Breast epithelium (tissue), 4 donors: Measurements from ENCODE around the gene KIAA1217. TPM values are rescaled to one million over a fixed set of nuclear protein-coding genes. Genes with fewer than 3 reads are reported as not detected.

Experiments
- DNase-seq, 2 donors: peaks; one replicate each; pipeline ENCODE4 v3.0.0-alpha.2; 2019; ENCODE audit warnings: low spot score in 2 of 2
- H3K27ac ChIP-seq, 2 donors: fragments of 200-600 bp; sonication (generic) in 1 of 2; one replicate each; pipeline ENCODE4 v1.5.1; 2016 to 2019; ENCODE audit warnings: mild to moderate bottlenecking in 1 of 2
- H3K27me3 ChIP-seq, 2 donors: fragments of 200-600 bp; sonication (generic) in 1 of 2; one replicate each; pipeline versions ENCODE4 v1.5.1 to v1.6.0; 2017 to 2019; ENCODE audit warnings: control low read depth in 1 of 2, mild to moderate bottlenecking in 1 of 2
- H3K36me3 ChIP-seq: fragments of 200-600 bp; one replicate; pipeline ENCODE4 v1.5.1; 2019
- H3K4me1 ChIP-seq, 2 donors: fragments of 200-600 bp; sonication (generic); one replicate each; pipeline ENCODE4 v1.5.1; 2016 to 2019; ENCODE audit warnings: control low read depth in 1 of 2
- H3K4me3 ChIP-seq, 3 donors: fragments of 200-600 bp; sonication (generic); 1 replicate in 2 of 3; 2 replicates in 1 of 3; pipeline ENCODE4 v1.5.1; 2016 to 2019; ENCODE audit warnings: mild to moderate bottlenecking in 3 of 3, moderate library complexity in 2 of 3
- H3K9me3 ChIP-seq, 2 donors: fragments of 200-600 bp; sonication (generic) in 1 of 2; one replicate each; pipeline ENCODE4 v1.5.1; 2016 to 2019; ENCODE audit warnings: control low read depth in 1 of 2
- CTCF ChIP-seq, 3 donors: fragments of 450-650 bp; IDR thresholded peaks; one replicate each; pipeline ENCODE4 v1.5.1; 2016 to 2017; ENCODE audit warnings: antibody characterized with exemption in 3 of 3, mild to moderate bottlenecking in 3 of 3, moderate library complexity in 3 of 3
- POLR2A ChIP-seq: fragments of 450-650 bp; IDR thresholded peaks from one replicate; pipeline ENCODE4 v1.6.1; 2016; ENCODE audit warnings: antibody characterized with exemption, mild to moderate bottlenecking, moderate library complexity
- POLR2AphosphoS5 ChIP-seq, 3 donors: sonication (generic); formaldehyde crosslinking; IDR thresholded peaks; one replicate each; pipeline ENCODE4 v1.6.1; 2017; ENCODE audit warnings: antibody characterized with exemption in 3 of 3
- intact Hi-C: fragments of 100-400 bp; cut with DNase I; formaldehyde crosslinking; loops from one replicate; pipeline ENCODE4 v1.15.1; 2023; ENCODE audit warnings: low total_unique reads
- total RNA-seq, 3 donors: library from RNA; depleted of rRNA; stranded (reverse); fragments of >200 nt; gene quantifications; one replicate each; pipeline ENCODE4 v1.1.0, GENCODE V29; 2016

The KIAA1217 gene
- total RNA-seq, 3 donors from 2014 or later, result 19.7 to 154 (median 83.6) TPM

- Histone ChIP-seq H3K4me1 (peaks cover 0 to 7% of the 10 kb centered on the region in 2 donors), H3K9me3 (no peaks in the 10 kb centered on the region), H3K36me3 (no peaks in the 10 kb centered on the region), H3K27me3 (no peaks in the 10 kb centered on the region), H3K4me3 (no peak overlapping the region), H3K27ac (peak overlapping the region; percentile 13 to 29)
- TF ChIP-seq POLR2A, result no peak
- no peak for TF ChIP-seq CTCF (IDR thresholded peaks at IDR 0.05)
- TF ChIP-seq POLR2AphosphoS5 (IDR thresholded peaks at IDR 0.05), result no peak
- no peak for DNase-seq
- intact Hi-C loops, result no loop called here
These were observed 25.8 kb downstream of the KIAA1217 start for GRCh38 chr10:24234784-24235183.

GRCh38 chr10:24235471-24235870, 26.5 kb downstream of the KIAA1217 start:
- TF ChIP-seq CTCF (IDR thresholded peaks at IDR 0.05), result no peak
- TF ChIP-seq POLR2AphosphoS5 (IDR thresholded peaks at IDR 0.05), result no peak
- TF ChIP-seq POLR2A, result no peak
- Histone ChIP-seq H3K27ac (peak overlapping the region in 1 of 2 donors; percentile 29), H3K4me3 (no peak overlapping the region), H3K9me3 (no peaks in the 10 kb centered on the region), H3K27me3 (no peaks in the 10 kb centered on the region), H3K36me3 (no peaks in the 10 kb centered on the region), H3K4me1 (peaks cover 0 to 7% of the 10 kb centered on the region in 2 donors)
- no peak for DNase-seq
- intact Hi-C loops, result no loop called here

- H3K27me3 ChIP-seq, result no peaks in the 10 kb centered on the region
- TF ChIP-seq POLR2A (no peak), POLR2AphosphoS5 (IDR thresholded peaks at IDR 0.05) (no peak), CTCF (IDR thresholded peaks at IDR 0.05) (no peak)
- intact Hi-C loops, result no loop called here
- no peaks in the 10 kb centered on the region for H3K9me3 ChIP-seq
- H3K4me3 ChIP-seq, result peak overlapping the region in 2 of 3 donors; percentile 50 to 55
- H3K27ac ChIP-seq, result peak overlapping the region; percentile 85 to 91
- no peaks in the 10 kb centered on the region for H3K36me3 ChIP-seq
- H3K4me1 ChIP-seq, result peaks cover 0 to 16% of the 10 kb centered on the region in 2 donors
- no peak for DNase-seq
These were observed 29.0 kb downstream of the KIAA1217 start for GRCh38 chr10:24237801-24238395.

- intact Hi-C loops, result no loop called here
- no peak for DNase-seq
- Histone ChIP-seq H3K36me3 (no peaks in the 10 kb centered on the region), H3K27ac (peak overlapping the region; percentile 85 to 91), H3K4me1 (peaks cover 0 to 16% of the 10 kb centered on the region in 2 donors), H3K4me3 (peak overlapping the region in 2 of 3 donors; percentile 50 to 55), H3K27me3 (no peaks in the 10 kb centered on the region), H3K9me3 (no peaks in the 10 kb centered on the region)
- TF ChIP-seq POLR2AphosphoS5 (IDR thresholded peaks at IDR 0.05) (no peak), POLR2A (no peak), CTCF (IDR thresholded peaks at IDR 0.05) (no peak)
These were observed 29.7 kb downstream of the KIAA1217 start for GRCh38 chr10:24238519-24239247.
